GM10266 (cell line): Measurements from ENCODE around the gene ADAMTSL3.

Experiments
- DNase-seq: peaks from one replicate; pipeline ENCODE4 v3.0.0; 2012; ENCODE audit errors: extremely low spot score
- CTCF ChIP-seq: IDR thresholded peaks from 2 replicates; pipeline ENCODE4 v1.5.1; 2012; ENCODE audit warnings: mild to moderate bottlenecking, low read depth; ENCODE audit not compliant: control insufficient read depth, insufficient read depth; ENCODE audit errors: missing control alignments

The ADAMTSL3 gene

DNA sequence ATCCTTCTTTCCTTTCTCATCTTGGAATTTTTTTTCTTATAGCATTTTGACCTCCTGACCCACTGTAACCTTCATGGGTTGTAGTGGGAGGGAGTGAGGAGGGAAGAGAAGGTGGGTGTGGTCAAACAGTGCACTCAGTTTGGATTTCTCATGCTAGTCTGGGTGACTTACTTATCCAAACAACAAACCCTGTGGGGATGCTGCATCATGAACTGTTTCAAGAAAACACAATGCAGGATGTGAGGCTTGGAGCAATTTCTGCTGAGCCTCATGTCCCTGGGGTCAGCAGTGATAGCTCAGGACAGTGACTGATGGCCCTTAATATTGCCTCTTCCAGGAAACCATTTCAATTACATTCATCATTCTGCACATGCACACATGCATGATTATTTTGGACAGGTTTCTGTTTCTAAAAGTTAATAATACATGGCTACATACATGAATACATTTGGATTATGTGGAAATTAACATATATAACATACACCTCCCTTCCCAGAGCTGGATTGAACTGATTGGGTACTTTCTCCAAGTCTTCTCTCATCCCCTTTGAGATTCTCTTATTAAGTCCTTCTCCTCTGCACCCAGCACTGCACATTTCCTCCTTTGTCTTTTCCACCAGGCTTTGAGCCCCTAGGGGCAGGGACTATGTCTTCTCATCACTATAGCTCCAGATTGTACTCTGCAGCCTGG is 61.2 kb downstream of the ADAMTSL3 start:
- no peak for TF ChIP-seq CTCF
- DNase-seq: no peak

GRCh38 chr15:83716605-83717004 is 62.7 kb downstream of the ADAMTSL3 start:
- TF ChIP-seq CTCF: no peak
- no peak for DNase-seq

DNA sequence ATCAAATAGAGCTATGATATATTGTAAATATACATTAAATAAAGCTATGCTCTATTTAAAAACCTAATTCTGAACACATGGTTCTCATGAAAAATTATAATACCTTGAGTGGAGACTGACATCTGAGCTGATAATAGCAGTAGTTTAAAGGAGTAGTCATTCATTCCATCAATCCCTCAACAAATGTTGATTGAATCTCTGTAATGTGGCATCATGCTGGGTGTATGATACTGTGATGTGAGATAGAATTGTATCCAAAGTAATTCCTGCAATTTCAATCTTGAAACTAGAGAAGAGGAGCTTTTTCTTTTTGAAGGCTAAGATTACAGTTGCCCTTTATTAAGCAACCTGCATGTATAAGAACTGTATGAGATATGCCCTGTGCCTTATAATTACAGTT is 63.1 kb downstream of the ADAMTSL3 start:
- no peak for DNase-seq
- TF ChIP-seq CTCF: no peak

- TF ChIP-seq CTCF: no peak
- no peak for DNase-seq
These were observed 66.5 kb downstream of the ADAMTSL3 start for GRCh38 chr15:83720468-83720867.

- DNase-seq: no peak
- no peak for TF ChIP-seq CTCF
These were observed 67.1 kb downstream of the ADAMTSL3 start for GRCh38 chr15:83721031-83721430.

DNA sequence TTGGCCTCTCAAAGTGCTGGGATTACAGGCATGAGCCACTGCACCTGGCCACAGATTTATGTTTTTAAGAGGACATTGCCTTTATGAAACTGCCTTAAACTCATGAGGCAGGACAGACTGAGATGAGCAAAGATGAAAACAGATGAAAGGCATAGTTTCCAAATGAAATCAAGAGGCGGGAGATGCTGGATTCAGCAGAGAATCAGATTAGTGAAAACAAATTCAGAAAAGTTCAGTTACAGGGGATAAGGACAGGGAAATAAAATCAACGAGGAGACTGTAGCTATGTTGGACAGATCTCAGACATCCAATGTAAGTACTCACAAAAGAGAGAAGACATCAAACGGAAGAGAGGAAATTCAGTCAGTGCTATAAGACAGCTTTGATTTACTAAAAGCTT is 68.1 kb downstream of the ADAMTSL3 start:
- TF ChIP-seq CTCF: no peak
- no peak for DNase-seq

DNA sequence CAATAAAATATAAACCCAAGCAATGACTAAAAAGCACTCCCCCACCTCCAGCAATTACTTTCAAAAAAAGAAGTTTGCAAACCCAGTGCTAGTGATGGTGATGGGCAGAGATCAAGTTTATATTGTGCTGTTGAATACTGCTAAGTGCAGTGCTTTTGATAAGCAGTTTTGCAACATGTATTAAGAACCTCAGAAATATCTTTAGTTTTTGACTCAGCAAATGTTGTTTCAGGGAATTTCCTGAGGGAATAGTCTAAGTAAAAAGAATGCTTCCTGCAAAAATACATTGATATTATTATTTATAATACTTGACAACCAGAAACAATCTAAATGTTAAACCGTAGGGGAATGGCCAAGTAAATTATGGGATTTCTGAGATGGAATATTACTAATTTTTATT is 69.3 kb downstream of the ADAMTSL3 start:
- no peak for TF ChIP-seq CTCF

More for the DNA sequence above, 69.3 kb downstream of the ADAMTSL3 start:
- no peak for DNase-seq
